Fibroblast of lung (primary cell): Measurements from ENCODE around the gene TMEM116. TPM values are rescaled to one million over a fixed set of nuclear protein-coding genes. Genes with fewer than 3 reads are reported as not detected.

Experiments
- DNase-seq, 2 donors: peaks; one replicate each; pipeline versions ENCODE4 v3.0.0 to v3.0.0-alpha.2; 2010; ENCODE audit warnings: low read depth in 2 of 2
- H2AFZ ChIP-seq: 2 replicates; pipeline ENCODE4 v1.5.1; 2012; ENCODE audit warnings: low read length, control low read depth, inconsistent platforms
- H3K27ac ChIP-seq: 2 replicates; pipeline ENCODE4 v1.5.1; 2011; ENCODE audit warnings: low read length, control low read depth; ENCODE audit not compliant: insufficient read depth
- H3K27me3 ChIP-seq: 2 replicates; pipeline ENCODE4 v1.5.1; 2011; ENCODE audit warnings: mild to moderate bottlenecking, low read length; ENCODE audit not compliant: control insufficient read depth, insufficient read depth
- H3K36me3 ChIP-seq: 2 replicates; pipeline ENCODE4 v1.5.1; 2011; ENCODE audit warnings: low read length; ENCODE audit not compliant: control insufficient read depth, insufficient read depth
- H3K4me1 ChIP-seq: 2 replicates; pipeline ENCODE4 v1.5.1; 2011; ENCODE audit warnings: low read length; ENCODE audit not compliant: control insufficient read depth, insufficient read depth; ENCODE audit errors: extremely low read depth
- H3K4me2 ChIP-seq: 2 replicates; pipeline ENCODE4 v1.5.1; 2011; ENCODE audit warnings: low read length, control low read depth; ENCODE audit not compliant: insufficient read depth; ENCODE audit errors: extremely low read depth
- H3K4me3 ChIP-seq, 4 experiments: fragments of 200-600 bp in 1 of 4; sonication (generic) in 1 of 4; replicated peaks in 1 of 4; 2 replicates each; pipeline ENCODE4 v1.5.1; 2011 to 2016; ENCODE audit warnings: low read length in 4 of 4, low read depth in 3 of 4, mild to moderate bottlenecking in 3 of 4, control low read depth in 2 of 4, inconsistent platforms in 1 of 4, mixed read lengths in 1 of 4; ENCODE audit not compliant: insufficient read depth in 1 of 4; ENCODE audit errors: control extremely low read depth in 1 of 4
- H3K79me2 ChIP-seq: 2 replicates; pipeline ENCODE4 v1.5.1; 2012; ENCODE audit warnings: mild to moderate bottlenecking, low read length, inconsistent platforms; ENCODE audit not compliant: control insufficient read depth, insufficient read depth
- H3K9ac ChIP-seq: 2 replicates; pipeline ENCODE4 v1.5.1; 2011; ENCODE audit warnings: mild to moderate bottlenecking, low read length, control low read depth; ENCODE audit not compliant: insufficient read depth
- H3K9me3 ChIP-seq: 2 replicates; pipeline ENCODE4 v1.5.1; 2012; ENCODE audit warnings: low read depth, low read length; ENCODE audit not compliant: control insufficient read depth, insufficient read depth
- H4K20me1 ChIP-seq: 2 replicates; pipeline ENCODE4 v1.5.1; 2011; ENCODE audit warnings: low read length; ENCODE audit not compliant: control insufficient read depth, insufficient read depth; ENCODE audit errors: extremely low read depth
- EZH2 ChIP-seq: IDR thresholded peaks from 2 replicates; pipeline ENCODE4 v1.5.1; 2012; ENCODE audit warnings: low read length, control low read depth, mild to moderate bottlenecking; ENCODE audit errors: missing control alignments
- polyA plus RNA-seq, 2 donors: library from polyadenylated mRNA; depleted of rRNA in 1 of 2; stranded (reverse) in 1 of 2; unstranded in 1 of 2; fragments of >200 nt; gene quantifications; 2 replicates each; pipeline ENCODE4 v1.2.1, GENCODE V29; 2011 to 2012; ENCODE audit warnings: missing spikeins in 1 of 2
- total RNA-seq: library from RNA; depleted of rRNA; stranded (reverse); fragments of >200 nt; gene quantifications from 2 replicates; pipeline ENCODE4 v1.2.1, GENCODE V29; 2014
- TF ChIP-seq, protein P1 (sequence below), 2 donors: IDR thresholded peaks in 1 of 2; conservative IDR thresholded peaks in 1 of 2; 1 replicate in 1 of 2; 2 replicates in 1 of 2; pipeline ENCODE4 v1.5.1; 2011 to 2012; ENCODE audit warnings: low read length in 2 of 2, control low read depth in 1 of 2, inconsistent platforms in 1 of 2, low read depth in 1 of 2, mild to moderate bottlenecking in 1 of 2

The TMEM116 gene
- total and polyA plus RNA-seq, 2 donors (not counting 1 experiment from before 2014, with no cell fraction given), result 7.8 to 21.8 TPM

GRCh38 chr12:112032292-112032691, 19.3 kb upstream of the TMEM116 start:
- Histone ChIP-seq H4K20me1 (no peaks in the 10 kb centered on the region), H3K9me3 (no peaks in the 10 kb centered on the region)

DNA sequence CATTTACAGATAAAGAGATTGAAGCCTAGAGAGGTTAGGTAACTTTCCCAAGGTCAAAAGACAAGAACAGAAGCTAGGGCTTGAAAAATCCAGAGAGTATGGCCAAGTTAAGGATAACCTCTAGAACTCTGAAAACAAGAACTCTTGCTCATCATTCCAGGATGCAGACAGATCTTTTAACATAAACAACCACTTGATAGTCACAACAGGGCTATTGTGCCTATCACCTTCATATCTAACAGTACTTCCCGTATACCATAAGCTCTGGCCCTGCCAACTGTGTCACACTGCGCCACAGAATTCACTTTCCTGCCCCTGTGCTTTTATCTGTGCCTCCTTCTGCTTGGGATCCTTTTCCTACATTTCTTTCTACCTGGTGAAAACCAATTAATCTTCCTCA, 18.5 kb upstream of the TMEM116 start:
- no peaks in the 10 kb centered on the region for H3K9me3 ChIP-seq
- no peak overlapping the region for H3K4me3 ChIP-seq
- H3K27ac ChIP-seq, result no peak overlapping the region
- H3K4me2 ChIP-seq, result no peak overlapping the region
- H3K36me3 ChIP-seq, result peaks cover 12% of the 10 kb centered on the region
- no peak overlapping the region for H2AFZ ChIP-seq
- H3K4me1 ChIP-seq, result no peaks in the 10 kb centered on the region
- no peak for TF ChIP-seq EZH2
- TF ChIP-seq, protein P1, sequence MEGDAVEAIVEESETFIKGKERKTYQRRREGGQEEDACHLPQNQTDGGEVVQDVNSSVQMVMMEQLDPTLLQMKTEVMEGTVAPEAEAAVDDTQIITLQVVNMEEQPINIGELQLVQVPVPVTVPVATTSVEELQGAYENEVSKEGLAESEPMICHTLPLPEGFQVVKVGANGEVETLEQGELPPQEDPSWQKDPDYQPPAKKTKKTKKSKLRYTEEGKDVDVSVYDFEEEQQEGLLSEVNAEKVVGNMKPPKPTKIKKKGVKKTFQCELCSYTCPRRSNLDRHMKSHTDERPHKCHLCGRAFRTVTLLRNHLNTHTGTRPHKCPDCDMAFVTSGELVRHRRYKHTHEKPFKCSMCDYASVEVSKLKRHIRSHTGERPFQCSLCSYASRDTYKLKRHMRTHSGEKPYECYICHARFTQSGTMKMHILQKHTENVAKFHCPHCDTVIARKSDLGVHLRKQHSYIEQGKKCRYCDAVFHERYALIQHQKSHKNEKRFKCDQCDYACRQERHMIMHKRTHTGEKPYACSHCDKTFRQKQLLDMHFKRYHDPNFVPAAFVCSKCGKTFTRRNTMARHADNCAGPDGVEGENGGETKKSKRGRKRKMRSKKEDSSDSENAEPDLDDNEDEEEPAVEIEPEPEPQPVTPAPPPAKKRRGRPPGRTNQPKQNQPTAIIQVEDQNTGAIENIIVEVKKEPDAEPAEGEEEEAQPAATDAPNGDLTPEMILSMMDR (conservative IDR thresholded peaks at IDR 0.05 in 1 of 2, IDR thresholded peaks at IDR 0.05 in 1 of 2; ENCODE audit: low read depth in 1 of 2, low read length in 2 of 2), result no peak
- H4K20me1 ChIP-seq, result no peaks in the 10 kb centered on the region
- no peak overlapping the region for H3K9ac ChIP-seq
- H3K79me2 ChIP-seq, result no peaks in the 10 kb centered on the region
- no peaks in the 10 kb centered on the region for H3K27me3 ChIP-seq
- DNase-seq, result no peak

More at GRCh38 chr12:112032292-112032691, 19.3 kb upstream of the TMEM116 start:
- TF ChIP-seq, protein P1 (conservative IDR thresholded peaks at IDR 0.05 in 1 of 2, IDR thresholded peaks at IDR 0.05 in 1 of 2; ENCODE audit: low read depth in 1 of 2, low read length in 2 of 2), result no peak
- TF ChIP-seq EZH2, result no peak
- no peaks in the 10 kb centered on the region for H3K27me3 ChIP-seq
- H3K4me2 ChIP-seq, result no peak overlapping the region
- no peak overlapping the region for H3K27ac ChIP-seq
- H3K9ac ChIP-seq, result no peak overlapping the region
- H3K36me3 ChIP-seq, result peaks cover 15% of the 10 kb centered on the region
- no peaks in the 10 kb centered on the region for H3K79me2 ChIP-seq
- H3K4me3 ChIP-seq, result no peak overlapping the region
- H3K4me1 ChIP-seq, result no peaks in the 10 kb centered on the region
- no peak for DNase-seq
- H2AFZ ChIP-seq, result no peak overlapping the region

GRCh38 chr12:112029301-112029700, 16.3 kb upstream of the TMEM116 start:
- Histone ChIP-seq H3K4me3 (no peak overlapping the region), H3K79me2 (no peaks in the 10 kb centered on the region), H3K27me3 (no peaks in the 10 kb centered on the region), H4K20me1 (no peaks in the 10 kb centered on the region), H3K4me1 (no peaks in the 10 kb centered on the region), H3K9me3 (no peaks in the 10 kb centered on the region), H3K9ac (no peak overlapping the region), H3K4me2 (no peak overlapping the region), H3K36me3 (peaks cover 12% of the 10 kb centered on the region), H3K27ac (no peak overlapping the region), H2AFZ (no peak overlapping the region)
- TF ChIP-seq, protein P1 (conservative IDR thresholded peaks at IDR 0.05 in 1 of 2, IDR thresholded peaks at IDR 0.05 in 1 of 2; ENCODE audit: low read depth in 1 of 2, low read length in 2 of 2), result no peak
- no peak for TF ChIP-seq EZH2
- DNase-seq, result no peak
